ENCODE results near the gene CALB2.

DNA sequence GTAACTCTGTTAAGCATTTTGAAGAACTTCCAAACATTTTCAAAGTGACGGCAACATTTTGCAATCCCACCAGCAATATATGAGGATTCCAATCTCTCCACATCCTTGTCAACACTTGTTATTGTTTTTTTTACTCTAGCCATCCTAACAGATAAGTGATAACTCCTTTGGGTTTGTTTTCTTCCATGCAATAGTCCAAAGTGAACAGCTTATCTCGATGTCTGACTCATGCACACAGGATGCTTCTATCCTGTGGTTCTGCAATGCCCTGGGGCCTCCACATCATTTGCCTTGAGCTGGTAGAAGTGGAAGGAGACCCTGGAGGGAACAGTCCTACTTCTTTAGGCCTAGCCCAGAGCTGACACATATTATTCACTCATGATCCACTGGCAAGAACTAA is 70.4 kb downstream of the CALB2 start:
- TF ChIP-seq CTCF (IDR thresholded peaks at IDR 0.05 in 4 of 5, conservative IDR thresholded peaks at IDR 0.05 in 1 of 5) (no peak), POLR2A (IDR thresholded peaks at IDR 0.05) (no peak)

All from gastrocnemius medialis (tissue), 4 donors.